GM19328 (cell line): ENCODE data around the gene TMPRSS13.
"Not testable (repeated sequence)": the region's sequence is repeated elsewhere in the genome, so short reads cannot be mapped to it uniquely, and the experiment has no call there.

Source experiments
- ATAC-seq: cut with Tn5 transposase; IDR thresholded peaks from one replicate; pipeline ENCODE4 v1.9.1; 2021; ENCODE audit warnings: mild to moderate bottlenecking, moderate library complexity; ENCODE audit not compliant: unreplicated experiment

The TMPRSS13 gene

DNA sequence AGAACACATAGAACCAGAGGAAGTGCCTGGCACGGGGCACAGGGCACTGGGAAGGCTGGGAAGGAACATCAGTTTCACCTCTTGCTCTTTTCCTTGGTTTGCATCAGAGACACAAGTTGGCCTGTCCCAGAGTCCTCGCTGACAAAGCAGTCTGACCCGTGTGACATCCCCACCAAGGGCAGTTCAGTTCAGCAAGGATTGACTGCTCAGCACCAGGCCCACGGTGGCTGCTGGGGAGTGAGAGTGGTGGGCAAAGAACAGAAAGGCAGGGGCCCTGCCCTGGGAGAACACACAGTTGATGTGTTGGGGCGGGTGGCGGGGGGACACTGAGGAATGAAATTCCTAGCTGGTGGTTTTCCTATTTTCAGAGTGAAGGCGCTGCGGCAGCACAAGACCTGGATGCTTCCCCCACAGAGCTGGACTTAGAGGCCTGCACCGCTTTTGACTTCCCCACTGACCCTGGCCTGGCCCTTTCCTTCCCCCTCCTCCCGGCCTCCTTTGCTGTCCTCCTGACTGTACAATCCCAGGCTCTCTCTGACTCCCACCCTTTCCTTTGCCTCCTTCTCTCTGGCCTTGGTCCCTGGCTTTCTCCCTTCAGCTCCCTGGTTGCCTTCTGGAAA lies 2.2 kb upstream of the TMPRSS13 start:
- no peak for ATAC-seq

DNA sequence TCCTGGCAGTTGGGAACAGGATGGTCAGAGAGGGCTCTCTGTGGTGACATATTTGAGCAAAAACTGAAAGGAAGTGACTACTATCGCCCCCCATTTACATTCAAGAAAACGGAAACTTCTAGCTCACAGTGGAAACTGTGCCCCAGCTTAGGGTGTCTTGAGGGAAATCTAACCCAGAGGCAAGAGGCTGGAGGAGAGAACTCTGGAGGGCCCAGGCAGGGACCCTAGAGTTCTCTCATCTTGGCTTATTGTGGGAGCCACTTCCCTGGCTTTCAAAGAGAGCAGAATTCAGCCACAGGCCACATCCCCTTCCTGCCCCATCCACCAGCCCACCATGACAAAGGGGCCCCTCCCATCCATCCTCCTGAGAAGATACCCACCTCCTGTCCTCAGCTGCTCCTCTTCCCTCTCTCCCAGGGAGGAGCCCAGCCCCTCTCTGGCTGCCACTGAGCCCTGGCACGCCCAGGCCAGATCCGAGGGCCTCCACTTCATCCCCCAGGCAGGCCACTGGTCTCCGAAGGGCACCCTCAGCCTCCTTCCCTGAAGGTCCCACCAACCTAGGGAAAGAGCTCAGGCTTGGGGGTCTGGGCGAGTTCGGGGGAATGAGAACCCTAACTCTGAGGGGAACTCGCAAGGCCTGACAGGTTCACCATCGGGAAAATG lies 1.6 kb upstream of the TMPRSS13 start:
- ATAC-seq, result no peak

GRCh38 chr11:117929916-117930570 lies 841 bp upstream of the TMPRSS13 start:
- ATAC-seq, result no peak

DNA sequence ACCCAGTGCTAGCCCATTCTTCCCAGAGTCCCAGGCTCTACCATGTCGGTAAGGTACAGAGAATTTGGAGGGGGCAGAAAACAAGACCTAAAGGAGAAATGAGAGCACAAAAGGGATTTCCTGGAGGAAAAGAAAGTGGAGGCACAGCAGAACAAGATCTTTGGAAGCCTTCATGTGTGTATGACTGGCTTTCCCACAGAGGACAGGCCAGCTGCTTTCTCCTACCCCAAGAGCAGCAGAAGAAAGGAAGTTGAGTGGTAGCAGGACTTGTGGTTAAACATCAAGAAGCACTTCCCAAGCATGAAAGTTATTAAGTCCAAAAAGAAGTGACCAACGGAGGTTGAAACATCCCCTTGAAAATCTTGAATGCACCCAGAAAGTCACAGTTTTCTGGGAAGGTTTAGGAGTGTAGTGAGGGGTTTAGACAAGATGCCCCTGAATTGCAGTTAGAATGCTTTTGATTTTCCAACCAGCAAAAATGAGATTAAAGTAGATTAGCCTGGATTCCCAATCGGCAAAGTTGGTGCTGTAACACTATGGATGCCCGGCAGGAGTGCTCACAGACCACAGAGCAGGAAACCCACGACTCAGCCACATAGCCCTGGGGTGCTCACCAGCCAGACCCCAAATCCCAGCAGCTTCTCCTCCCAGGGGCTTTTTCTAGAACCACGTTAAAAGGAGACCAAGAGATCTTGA lies 608 bp downstream of the TMPRSS13 start:
- no peak for ATAC-seq

- ATAC-seq, result no peak
Observed at GRCh38 chr11:117927926-117928325, 1.3 kb downstream of the TMPRSS13 start.

GRCh38 chr11:117926166-117926565 lies 3.0 kb downstream of the TMPRSS13 start:
- not testable (repeated sequence) for ATAC-seq

- no peak for ATAC-seq
Observed at GRCh38 chr11:117925198-117925925, 3.8 kb downstream of the TMPRSS13 start.

- ATAC-seq, result no peak
Observed at GRCh38 chr11:117924631-117925170, 4.5 kb downstream of the TMPRSS13 start.

GRCh38 chr11:117923773-117924172 lies 5.4 kb downstream of the TMPRSS13 start:
- ATAC-seq, result no peak

DNA sequence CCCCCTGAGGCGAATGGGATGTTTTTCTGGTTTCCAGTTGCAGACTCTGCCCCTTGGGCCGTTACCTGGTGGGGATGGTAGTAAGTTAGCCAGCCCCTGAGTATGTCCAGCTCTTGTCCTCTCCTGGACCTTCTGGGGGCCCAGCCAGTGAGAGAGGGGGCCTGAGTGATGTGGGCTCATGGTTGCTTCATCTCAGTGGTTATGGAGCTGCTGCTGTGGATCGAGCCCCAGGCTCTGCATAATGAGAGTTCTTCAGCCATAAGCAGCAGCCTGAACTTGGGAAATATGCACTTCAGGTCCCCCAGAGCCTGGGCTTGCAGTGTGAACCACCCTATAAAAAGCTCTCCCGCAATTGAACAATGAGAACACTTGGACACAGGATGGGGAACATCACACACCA lies 5.9 kb downstream of the TMPRSS13 start:
- no peak for ATAC-seq

GRCh38 chr11:117921893-117922292 lies 7.3 kb downstream of the TMPRSS13 start:
- no peak for ATAC-seq

DNA sequence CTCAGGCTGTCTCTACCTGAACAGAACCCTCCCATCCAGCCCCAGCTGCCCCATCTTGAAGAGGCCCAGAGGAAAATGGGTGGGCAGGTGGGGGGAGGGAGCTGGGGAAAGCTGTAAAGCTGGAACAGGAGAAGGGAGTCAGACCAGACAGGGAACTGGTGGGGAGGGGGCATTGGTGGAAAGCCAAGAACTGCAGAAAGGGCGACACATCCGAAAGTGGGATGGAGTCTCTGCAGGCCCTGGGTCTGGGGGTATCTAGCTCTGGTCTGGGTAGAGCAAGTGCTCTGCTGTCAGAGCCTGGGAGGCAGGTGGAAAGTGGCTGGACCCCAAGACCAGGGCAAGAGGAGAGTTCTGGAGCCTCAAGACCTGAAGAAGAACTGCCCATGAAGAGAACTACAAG lies 7.7 kb downstream of the TMPRSS13 start:
- no peak for ATAC-seq

- no peak for ATAC-seq
Observed at GRCh38 chr11:117919781-117920221, 9.4 kb downstream of the TMPRSS13 start.

GRCh38 chr11:117919341-117919740 lies 9.9 kb downstream of the TMPRSS13 start:
- no peak for ATAC-seq

DNA sequence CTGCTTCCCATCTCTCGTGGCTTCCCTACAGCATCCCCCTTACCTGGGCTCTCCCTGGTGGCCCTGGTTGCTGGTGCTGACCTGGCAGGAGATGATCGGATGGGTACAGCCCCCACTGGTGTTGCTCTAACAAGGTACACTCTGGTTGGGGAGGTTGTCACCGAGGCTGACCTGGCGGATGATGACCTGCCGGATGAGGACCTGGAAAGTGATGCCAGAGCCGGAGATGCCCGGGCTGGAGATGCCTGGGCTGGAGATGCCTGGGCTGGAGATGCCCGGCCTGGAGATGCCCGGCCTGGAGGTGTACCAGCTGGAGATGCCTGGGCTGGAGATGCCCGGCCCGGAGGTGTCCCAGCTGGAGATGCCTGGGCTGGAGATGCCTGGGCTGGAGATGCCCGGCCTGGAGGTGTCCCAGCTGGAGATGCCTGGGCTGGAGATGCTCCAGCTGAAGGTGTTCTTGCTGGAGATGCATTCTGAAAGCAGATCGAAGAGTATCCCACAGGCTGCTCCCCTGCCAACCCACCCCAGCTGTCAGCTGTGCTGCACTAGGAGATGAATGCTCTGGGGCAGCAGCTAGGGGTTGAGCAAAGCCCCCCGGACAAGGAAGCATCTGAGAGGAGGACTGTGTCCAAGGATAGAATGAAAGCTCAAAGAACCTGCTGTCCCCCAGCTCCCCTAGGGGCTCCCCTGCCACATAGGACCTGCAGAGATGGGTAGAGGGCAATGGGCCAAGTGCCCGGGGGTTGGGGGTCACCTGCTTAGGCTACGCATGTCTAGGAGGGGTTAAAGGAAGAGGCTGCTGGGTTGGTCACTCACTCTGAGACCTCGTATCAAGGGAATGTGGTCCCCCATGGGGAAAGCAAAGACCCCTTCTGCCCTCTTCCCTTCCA lies 10.6 kb downstream of the TMPRSS13 start:
- ATAC-seq, result no peak

DNA sequence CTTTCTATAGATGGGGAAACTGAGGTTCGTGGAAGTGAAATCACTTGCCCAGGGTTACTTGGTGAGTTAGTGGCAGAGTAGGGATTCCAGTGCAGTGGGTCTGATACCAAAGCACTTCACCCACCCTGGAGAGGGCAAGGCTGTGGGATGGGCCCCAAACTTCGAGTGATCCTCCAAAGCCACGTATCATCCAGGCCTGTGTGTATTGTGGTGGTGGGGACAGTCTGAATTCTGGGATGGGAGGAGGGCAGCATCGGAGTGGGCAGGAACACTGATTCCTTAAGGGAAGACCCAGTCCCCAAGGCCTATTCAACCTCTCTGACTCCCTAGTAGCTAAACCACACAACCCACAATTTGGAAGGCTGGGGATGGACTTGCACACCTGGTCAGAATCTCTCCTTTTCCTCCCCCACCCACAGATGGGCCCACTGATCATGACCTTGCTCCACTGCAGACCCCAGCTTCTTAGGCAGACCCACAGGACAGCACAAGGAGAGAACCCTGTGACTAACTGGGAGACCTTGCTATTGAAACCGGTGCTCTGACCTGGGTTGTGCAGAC lies 11.5 kb downstream of the TMPRSS13 start:
- ATAC-seq, result no peak

- no peak for ATAC-seq
Observed at GRCh38 chr11:117916956-117917355, 12.2 kb downstream of the TMPRSS13 start.

- ATAC-seq, result no peak
Observed at GRCh38 chr11:117915672-117916235, 13.4 kb downstream of the TMPRSS13 start.

DNA sequence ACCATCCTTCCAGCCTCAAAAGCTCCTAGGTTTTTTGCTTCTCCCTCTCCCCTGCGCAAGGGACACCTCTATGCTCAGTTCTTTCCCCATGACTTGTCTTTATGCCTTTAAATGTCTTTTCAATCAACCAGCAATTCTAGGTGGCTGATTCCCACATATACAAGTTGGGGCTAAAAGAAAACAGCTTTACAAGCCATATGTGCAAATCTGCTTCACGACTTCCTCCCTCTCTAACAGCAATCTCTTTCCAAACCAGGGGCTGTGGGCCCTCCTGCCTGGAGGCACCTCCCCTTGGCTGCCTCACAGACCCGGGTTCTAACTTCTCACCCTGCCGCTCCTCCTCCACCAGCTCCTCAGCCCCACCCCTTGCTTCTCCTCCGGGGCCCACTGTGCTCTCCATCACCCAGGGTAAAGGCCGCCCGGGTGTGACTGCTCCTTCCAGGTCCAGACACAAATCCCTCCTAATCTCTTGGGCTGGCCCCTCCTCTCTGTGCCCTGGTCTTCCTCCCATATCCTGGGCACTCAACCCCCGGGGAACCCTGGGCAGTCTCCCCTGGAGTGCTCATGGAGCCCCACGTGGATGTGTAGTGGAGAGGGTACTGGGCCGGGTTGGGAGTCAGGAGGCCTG lies 14.1 kb downstream of the TMPRSS13 start:
- ATAC-seq, result no peak
